Measurements from ENCODE around the gene CRIP1.

The CRIP1 gene

GRCh38 chr14:105469456-105470349, 17.0 kb upstream of the CRIP1 start:
- no peak overlapping the region for H3K4me3 ChIP-seq (ENCODE audit: low read depth, low read length)

GRCh38 chr14:105470350-105471296, 16.1 kb upstream of the CRIP1 start:
- no peak overlapping the region for H3K4me3 ChIP-seq (ENCODE audit: low read depth, low read length)

GRCh38 chr14:105471297-105471821, 15.3 kb upstream of the CRIP1 start:
- H3K4me3 ChIP-seq (ENCODE audit: low read depth, low read length), result no peak overlapping the region

- no peak overlapping the region for H3K4me3 ChIP-seq (ENCODE audit: low read depth, low read length)
Measured at GRCh38 chr14:105471823-105472485, 14.7 kb upstream of the CRIP1 start.

GRCh38 chr14:105472486-105472991, 14.1 kb upstream of the CRIP1 start:
- no peak overlapping the region for H3K4me3 ChIP-seq (ENCODE audit: low read depth, low read length)

GRCh38 chr14:105473033-105473676, 13.5 kb upstream of the CRIP1 start:
- H3K4me3 ChIP-seq (ENCODE audit: low read depth, low read length), result no peak overlapping the region

- peak overlapping the region; percentile 24 for H3K4me3 ChIP-seq (ENCODE audit: low read depth, low read length)
Measured at GRCh38 chr14:105473677-105474482, 12.8 kb upstream of the CRIP1 start.

- peak within 1 kb of the TSS; percentile 47 for H3K4me3 ChIP-seq (ENCODE audit: low read depth, low read length)
Measured at GRCh38 chr14:105474483-105475268, 12.0 kb upstream of the CRIP1 start, which contains the start of gene CRIP2. Gene CRIP2, plus strand, starts transcription at chr14:105474821. Its CDS starts 42 bp downstream, at chr14:105474863.

GRCh38 chr14:105475269-105476096, 11.2 kb upstream of the CRIP1 start:
- peak overlapping the region; percentile 47 for H3K4me3 ChIP-seq (ENCODE audit: low read depth, low read length)

GRCh38 chr14:105476097-105476830, 10.4 kb upstream of the CRIP1 start:
- H3K4me3 ChIP-seq (ENCODE audit: low read depth, low read length), result no peak overlapping the region

GRCh38 chr14:105476831-105477659, 9.6 kb upstream of the CRIP1 start:
- H3K4me3 ChIP-seq (ENCODE audit: low read depth, low read length), result no peak overlapping the region

GRCh38 chr14:105477660-105478397, 8.9 kb upstream of the CRIP1 start:
- H3K4me3 ChIP-seq (ENCODE audit: low read depth, low read length), result peak overlapping the region; percentile 4

GRCh38 chr14:105478398-105479251, 8.1 kb upstream of the CRIP1 start:
- H3K4me3 ChIP-seq (ENCODE audit: low read depth, low read length), result peak overlapping the region; percentile 4

GRCh38 chr14:105479431-105480158, 7.1 kb upstream of the CRIP1 start:
- no peak overlapping the region for H3K4me3 ChIP-seq (ENCODE audit: low read depth, low read length)
